HG03354 (cell line): Measurements from ENCODE around the gene EPHB3.
"Not testable (repeated sequence)": the region's sequence is repeated elsewhere in the genome, so short reads cannot be mapped to it uniquely, and the experiment has no call there.

Experiments used
- ATAC-seq: cut with Tn5 transposase; IDR thresholded peaks from one replicate; pipeline ENCODE4 v1.9.1; 2021; ENCODE audit warnings: mild to moderate bottlenecking; ENCODE audit not compliant: unreplicated experiment, poor library complexity, severe bottlenecking

EPHB3 gene

GRCh38 chr3:184611607-184612281 lies 50.2 kb downstream of the EPHB3 start:
- ATAC-seq, result no peak

DNA sequence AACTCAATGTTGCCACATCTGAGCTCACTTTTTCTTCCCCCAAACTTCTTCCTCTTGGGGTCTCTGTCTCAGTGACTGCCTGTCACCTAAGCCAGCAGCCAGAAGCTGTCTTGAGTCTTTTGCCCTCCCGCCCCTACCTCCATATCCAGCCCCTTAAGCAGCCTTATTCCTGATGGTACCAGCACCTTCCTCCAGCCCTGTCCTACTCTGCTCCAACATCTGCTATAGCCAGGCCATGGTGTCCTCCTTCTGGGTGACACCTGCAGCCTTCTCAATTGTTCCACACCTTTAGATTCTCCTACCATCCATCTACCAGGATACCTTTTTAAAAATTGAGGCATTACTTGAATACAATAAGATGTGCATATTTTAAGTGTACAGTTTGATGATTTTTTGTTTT lies 53.8 kb downstream of the EPHB3 start:
- ATAC-seq, result no peak

- ATAC-seq, result no peak
Observed at GRCh38 chr3:184616436-184616835, 54.9 kb downstream of the EPHB3 start.

DNA sequence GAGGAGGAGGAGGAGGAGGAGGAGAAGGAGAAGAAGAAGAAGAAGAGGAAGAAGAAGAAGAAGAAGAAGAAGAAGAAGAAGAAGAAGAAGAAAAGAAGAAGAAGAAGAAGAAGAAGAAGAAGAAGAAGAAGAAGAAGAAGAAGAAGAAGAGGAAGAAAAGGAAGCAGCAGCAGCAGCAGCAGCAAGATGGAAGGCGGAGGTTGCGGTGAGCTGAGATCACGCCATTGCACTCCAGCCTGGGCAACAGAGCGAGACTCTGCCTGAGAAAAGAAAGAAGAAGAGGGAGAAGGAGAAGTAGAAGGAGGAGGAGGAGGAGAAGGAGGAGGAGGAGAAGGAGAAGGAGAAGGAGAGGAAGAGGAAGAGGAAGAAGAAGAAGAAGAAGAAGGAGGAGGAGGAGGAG lies 55.7 kb downstream of the EPHB3 start:
- not testable (repeated sequence) for ATAC-seq

GRCh38 chr3:184618811-184619210 lies 57.2 kb downstream of the EPHB3 start:
- no peak for ATAC-seq

DNA sequence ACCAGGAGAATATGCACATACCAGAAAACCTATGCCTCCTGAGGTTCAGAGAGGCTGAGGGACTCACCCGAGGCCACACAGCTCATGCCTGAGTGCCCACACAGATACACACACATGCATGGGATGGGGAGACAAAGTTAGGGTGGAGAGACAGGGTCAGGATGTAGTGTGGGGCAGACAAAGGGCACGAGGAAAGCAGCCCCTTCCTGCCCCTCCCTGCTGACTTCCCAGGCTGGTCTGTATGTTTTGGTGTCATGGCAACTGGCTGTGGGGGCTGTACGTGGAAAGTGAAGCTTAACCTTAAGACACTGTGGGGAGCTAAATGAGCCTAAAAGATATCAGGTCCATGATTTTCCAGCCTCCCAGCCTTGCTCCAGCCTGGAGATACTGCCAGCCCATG lies 57.8 kb downstream of the EPHB3 start:
- no peak for ATAC-seq

GRCh38 chr3:184619787-184620430 lies 58.3 kb downstream of the EPHB3 start:
- no peak for ATAC-seq

GRCh38 chr3:184620475-184621119 lies 59.0 kb downstream of the EPHB3 start:
- ATAC-seq, result no peak

GRCh38 chr3:184622156-184622555 lies 60.6 kb downstream of the EPHB3 start:
- ATAC-seq, result not testable (repeated sequence)

- no peak for ATAC-seq
Observed at GRCh38 chr3:184626923-184627322, 65.3 kb downstream of the EPHB3 start.

DNA sequence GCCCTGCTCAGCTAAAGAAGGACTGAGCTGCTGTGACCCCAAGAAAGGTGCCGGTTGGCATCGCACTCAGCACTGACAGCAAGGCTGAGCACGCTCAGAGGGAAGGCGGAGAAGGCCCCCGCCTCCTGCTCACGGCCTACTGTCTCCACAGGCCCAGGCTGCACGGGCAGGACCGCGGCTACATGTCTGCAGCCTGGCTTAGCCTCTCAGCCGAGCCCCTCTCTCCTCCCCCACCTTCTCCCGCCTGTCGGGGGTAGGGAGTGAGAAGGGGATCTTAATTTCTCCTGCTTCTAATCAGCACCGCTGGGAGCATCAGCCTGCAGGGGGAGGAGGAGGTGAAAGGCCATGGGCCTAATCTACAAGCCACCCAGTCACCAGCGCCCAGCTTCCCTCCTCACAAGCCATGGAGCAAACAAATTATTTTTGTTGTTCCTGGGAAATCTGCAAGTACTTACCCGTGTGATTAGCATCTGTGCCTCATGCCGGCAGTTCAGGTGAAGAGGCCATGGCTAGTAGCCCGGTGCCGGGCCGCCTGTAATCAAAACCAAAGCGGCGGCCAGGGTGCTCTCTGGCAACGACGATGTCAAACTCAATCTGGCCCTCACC lies 68.1 kb downstream of the EPHB3 start:
- no peak for ATAC-seq

DNA sequence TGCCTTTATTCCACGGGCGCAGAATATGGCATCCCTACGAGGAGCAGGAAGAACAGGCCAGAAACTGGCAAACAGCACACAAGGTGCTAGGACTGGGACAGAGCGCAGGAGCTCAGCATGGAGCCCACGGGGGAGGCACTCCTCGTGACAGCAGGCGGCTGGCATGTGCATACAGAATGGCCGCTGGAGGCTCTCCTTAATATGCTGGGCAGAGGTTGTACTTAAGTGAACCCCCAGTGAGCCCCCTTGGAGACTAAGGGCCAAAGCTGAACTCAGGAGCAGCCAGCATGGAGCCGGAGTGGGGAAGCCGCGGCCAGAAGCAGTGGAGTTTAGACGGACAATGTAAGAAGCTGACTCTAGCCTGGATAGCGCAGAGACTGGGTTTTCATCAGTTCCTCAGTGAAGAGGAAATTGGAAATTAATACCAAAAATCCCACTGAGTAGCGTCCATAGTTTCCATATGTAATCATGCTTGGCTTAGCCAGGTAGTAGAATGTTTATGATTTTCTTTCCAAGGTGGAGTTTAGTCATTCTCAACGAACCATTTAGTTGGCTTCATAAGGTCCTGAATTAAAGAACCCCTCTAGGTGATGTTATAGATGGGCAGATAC lies 69.4 kb downstream of the EPHB3 start:
- no peak for ATAC-seq

DNA sequence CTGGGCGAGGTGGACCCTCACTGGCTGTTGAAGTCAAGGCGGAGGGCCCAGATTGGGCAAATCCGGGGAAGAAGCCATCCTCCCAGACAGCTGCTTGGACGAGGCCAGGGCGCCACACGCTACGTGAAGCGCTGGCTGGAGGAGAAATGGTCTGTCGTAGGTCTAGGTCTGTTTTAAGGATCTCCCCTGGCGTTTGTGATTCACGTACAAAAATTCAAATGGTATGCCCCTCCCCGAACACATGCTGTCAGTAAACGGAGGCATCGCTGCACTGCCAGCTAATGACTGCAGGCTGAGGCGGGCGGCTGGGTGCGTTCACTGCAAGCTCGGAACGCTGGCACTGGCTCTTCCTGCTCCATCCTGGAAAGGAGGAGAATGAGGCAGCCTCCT lies 69.9 kb downstream of the EPHB3 start:
- no peak for ATAC-seq
